DMS53 treated with DMSO at 0.1 percent for 48 hours (cell line): ENCODE results near the gene MICU2.
"Not testable (repeated sequence)": the region's sequence is repeated elsewhere in the genome, so short reads cannot be mapped to it uniquely, and the experiment has no call there.

ENCODE experiments used
- DNase-seq: peaks from one replicate; lab custom pipeline; 2025; ENCODE audit not compliant: unreplicated experiment; lab: John Stamatoyannopoulos, UW

Gene MICU2

DNA sequence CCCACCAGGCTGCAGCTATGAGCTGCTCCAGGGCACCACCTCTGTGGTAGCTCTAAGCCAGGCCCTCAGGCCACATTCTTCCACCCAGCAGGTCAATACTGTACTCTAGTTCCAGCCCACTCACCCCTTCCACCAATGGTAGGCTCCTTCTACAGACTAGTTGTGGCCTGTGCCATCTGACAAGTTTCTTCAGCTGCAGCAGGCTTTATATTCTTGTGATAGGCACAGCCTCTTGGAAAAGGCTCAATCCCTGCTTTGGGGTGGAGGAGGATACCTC is 8.5 kb downstream of the MICU2 start:
- no peak for DNase-seq

GRCh38 chr13:21594715-21595545 is 9.0 kb downstream of the MICU2 start:
- DNase-seq = no peak

DNA sequence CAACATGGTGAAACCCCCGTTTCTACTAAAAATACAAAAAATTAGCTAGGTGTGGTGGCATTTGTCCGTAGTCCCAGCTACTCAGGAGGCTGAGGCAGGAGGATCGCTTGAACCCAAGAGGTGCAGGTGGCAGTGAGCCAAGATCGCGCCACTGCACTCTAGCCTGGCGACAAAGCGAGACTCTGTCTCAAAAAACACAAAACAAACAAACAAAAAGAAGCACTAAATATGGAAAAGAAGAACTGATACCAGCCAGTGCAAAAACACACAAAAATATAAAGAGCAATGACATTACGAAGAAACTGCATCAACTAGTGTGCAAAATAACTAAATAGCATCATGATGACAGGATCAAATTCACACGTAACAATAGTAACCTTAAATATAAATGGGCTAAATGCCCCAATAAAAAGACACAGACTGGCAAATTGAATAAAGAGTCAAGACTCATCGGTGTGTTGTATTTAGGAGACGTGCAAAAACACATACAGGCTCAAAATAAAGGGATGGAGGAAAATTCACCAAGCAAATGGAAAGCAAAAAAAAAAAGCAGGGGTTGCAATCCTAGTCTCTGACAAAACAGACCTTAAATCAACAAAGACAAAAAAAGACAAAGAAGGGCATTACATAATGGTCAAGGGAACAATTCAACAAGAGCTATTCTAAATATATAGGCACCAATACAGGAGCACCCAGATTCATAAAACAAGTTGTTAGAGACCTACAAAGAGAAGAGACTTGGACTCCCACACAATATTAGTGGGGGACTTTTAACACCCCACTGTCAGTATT is 13.1 kb downstream of the MICU2 start:
- not testable (repeated sequence) for DNase-seq

DNA sequence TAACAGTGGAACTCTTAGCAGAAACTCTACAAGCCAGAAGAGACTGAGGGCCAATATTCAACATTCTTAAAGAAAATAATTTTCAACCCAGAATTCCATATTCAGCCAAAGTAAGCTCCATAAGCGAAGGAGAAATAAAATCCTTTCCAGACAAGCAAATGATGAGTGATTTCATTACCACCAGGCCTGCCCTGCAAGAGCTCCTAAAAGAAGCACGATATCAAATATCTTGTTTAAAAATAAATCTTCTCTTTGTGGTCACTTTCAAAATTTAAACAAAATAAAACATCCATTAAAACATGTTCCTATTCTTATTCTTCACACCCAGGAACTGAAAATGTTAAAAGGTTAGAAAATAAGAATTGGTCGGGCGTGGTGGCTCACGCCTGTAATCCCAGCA is 13.7 kb downstream of the MICU2 start:
- DNase-seq = no peak

DNA sequence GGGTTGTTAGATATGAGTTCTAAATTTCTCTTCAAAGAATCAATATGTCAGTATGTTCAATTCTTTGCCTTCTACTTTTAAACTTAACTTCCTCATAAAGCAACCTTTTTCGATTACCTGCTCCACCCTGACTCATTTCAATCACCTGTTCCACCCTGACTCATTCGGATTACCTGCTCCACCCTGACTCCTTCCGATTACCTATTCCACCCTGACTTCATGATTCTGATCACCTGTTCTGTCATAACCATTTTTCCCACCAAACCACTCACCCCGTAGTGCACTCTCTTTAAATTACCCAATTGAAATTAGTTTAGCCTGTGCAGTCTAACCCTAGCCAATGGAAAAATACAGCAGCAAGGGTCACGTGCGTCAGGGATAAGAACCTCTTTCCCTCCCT is 14.5 kb downstream of the MICU2 start:
- DNase-seq = not testable (repeated sequence)

DNA sequence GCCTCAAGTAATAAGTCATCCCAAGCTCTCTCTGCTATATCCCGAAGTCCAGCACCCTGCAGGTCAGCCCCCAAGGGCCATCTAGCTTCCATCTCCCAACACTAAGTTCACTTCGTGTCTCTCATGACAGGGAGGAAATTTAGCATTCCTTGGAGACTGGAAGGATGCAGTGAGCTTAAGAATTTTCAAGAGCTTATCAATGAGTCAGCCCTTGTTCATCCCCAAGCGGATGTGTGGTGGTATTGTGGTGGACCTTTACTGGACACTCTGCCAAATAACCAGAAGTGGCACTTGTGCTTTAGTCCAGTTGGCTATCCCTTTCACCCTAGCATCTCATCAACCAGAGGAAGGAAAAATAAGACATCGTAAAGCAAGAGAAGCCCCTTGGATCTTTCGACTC is 15.6 kb downstream of the MICU2 start:
- not testable (repeated sequence) for DNase-seq

GRCh38 chr13:21584973-21585592 is 18.9 kb downstream of the MICU2 start:
- DNase-seq = no peak

- DNase-seq = no peak
Measured at GRCh38 chr13:21583478-21583877, 20.5 kb downstream of the MICU2 start.

- DNase-seq = no peak
Measured at GRCh38 chr13:21580736-21581135, 23.2 kb downstream of the MICU2 start.

DNA sequence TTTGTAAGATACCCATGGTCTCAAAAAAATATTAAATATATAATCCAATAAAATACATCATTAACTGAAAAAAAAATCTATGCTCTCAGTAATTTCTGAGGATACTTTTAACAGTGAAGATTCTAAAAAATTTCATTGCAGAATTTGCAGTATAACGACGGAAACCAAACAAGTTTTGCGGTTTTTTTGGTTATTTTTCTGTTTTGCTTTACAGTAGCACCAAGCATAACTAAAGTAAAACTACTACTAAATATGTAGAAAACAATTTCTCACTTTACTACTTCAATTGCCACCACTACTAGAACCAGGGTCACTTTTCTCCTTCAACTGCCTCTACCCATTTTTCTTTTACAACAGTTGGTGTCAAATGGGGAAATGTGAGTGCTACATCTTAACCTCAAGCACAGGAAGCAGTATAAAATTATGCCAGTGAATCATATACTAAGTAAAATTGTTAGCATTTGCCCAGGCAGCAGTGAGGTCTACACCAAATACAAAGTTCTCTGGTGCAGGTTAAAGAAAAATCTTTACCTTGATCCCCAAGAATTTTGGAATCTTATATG is 24.1 kb downstream of the MICU2 start:
- no peak for DNase-seq

DNA sequence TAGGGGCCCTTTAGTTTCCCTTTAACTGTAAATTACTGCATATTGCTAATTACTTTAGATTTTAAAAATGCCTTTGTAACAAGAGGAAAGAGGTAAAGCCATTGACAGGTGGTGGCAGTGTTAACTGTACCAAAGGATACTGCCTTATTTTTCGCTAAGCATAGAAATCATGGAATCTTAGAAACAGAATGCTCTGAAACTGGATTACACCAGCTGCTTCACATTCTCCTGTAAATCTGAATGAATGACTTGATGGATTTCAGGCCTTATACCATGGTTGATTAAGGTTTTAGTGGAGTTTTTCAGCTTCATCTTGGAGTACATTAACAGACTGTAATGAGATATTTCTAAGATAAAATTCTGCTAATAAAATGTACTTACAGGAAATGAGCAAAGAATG is 25.2 kb downstream of the MICU2 start:
- no peak for DNase-seq

DNA sequence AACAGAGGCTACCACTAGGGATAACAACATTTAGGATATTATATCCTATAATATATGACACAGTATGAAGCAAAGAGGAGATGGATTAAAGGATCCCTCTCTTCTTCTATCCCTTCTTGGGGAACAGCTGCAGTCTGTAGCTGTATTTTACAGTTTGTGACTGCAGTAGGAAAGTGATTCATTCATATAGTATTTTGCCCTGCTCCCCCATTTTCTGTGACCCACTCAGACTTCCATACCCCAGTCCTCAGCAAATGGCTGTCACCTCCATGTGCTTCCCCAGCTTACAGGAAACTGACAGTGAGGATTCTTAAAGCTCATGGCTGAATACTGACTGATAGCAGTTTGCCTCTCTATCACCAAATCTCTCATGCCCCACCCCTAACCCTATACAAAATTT is 27.5 kb downstream of the MICU2 start:
- no peak for DNase-seq

GRCh38 chr13:21573920-21574712 is 29.9 kb downstream of the MICU2 start:
- no peak for DNase-seq

DNA sequence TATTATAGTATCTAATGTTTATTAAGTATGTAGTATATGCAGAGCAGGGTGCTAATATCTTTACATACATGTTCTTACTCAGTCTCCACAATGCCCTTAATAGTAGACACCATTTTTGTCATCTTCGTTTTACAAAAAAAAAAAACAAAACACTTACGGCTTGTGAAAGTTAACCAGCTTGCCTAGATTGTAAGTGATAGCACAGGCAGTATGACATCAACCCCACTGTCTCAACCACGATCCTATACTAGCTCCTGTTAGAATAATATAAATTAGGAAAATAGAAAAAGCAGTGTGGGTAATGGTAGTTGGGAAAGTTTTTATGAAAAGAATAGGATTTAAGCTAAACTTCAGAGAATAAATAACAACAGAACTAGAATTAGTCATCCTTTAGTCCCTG is 34.3 kb downstream of the MICU2 start:
- no peak for DNase-seq

GRCh38 chr13:21568854-21569253 is 35.1 kb downstream of the MICU2 start:
- no peak for DNase-seq

- no peak for DNase-seq
Measured at GRCh38 chr13:21567714-21568113, 36.3 kb downstream of the MICU2 start.

GRCh38 chr13:21557995-21558394 is 46.0 kb downstream of the MICU2 start:
- DNase-seq = peak; percentile 35

DNA sequence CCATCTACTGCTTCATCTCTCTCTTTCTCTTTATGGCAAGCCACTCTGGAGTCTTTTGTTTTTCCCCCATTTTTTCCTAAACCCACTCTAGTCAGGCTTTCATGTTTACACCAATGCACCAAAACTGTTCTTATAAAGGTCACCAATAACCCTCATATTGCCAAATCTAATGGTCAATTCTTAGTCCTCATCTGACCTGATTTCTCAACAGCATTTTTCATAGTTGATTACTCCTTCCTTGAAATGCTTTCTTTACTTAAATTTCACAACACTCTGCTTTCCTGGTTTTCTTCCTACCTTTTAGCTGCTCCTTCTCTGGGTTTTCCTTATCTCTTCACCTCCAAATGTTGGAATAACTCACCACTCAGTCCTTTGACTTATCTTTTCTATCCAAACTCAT is 47.9 kb downstream of the MICU2 start:
- no peak for DNase-seq

DNA sequence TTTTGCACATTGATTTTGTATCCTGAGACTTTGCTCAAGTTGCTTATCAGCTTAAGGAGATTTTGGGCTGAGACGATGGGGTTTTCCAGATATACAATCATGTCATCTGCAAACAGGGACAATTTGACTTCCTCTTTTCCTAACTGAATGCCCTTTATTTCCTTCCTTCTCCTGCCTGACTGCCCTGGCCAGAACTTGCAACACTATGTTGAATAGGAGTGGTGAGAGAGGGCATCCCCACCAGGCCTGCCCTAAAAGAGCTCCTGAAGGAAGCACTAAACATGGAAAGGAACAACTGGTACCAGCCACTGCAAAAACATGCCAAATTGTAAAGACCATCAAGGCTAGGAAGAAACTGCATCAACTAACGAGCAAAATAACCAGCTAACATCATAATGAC is 50.7 kb downstream of the MICU2 start:
- not testable (repeated sequence) for DNase-seq

GRCh38 chr13:21550918-21551317 is 53.1 kb downstream of the MICU2 start:
- DNase-seq = no peak

DNA sequence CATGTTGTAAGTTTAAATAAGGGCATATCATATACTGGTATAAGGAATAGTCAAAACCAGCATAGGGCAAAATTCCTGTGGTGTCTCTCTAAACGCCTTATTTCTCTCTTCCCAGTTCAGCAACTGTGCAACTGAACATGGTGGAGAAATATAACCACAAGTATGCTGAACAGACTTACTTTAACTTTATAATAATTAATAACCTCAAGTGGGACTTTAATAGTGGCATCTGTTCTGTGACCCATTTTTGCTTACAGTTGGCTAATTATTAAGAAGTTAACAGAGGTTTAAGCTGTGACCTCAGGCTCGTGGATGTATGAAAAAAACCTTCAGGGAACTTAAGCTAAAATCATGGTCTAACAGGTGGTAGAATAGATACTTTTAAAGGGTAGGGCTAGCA is 54.3 kb downstream of the MICU2 start:
- DNase-seq = no peak
